T-helper 2 cell treated with Interferon-gamma antibody and Interleukin-4, amounts not matched to agents 100 ng/mL and 5 ng/mL, for 36 hours (primary cell): ENCODE results near the gene PIP5K1C. TPM values are rescaled to one million over a fixed set of nuclear protein-coding genes. Genes with fewer than 3 reads are reported as not detected.
"Not testable (repeated sequence)": the region's sequence is repeated elsewhere in the genome, so short reads cannot be mapped to it uniquely, and the experiment has no call there.

ENCODE experiments used
- intact Hi-C: fragments of 100-400 bp; cut with micrococcal nuclease; formaldehyde crosslinking; loops from one replicate; pipeline ENCODE4 v1.15.1; 2023
- total RNA-seq: library from RNA; stranded (reverse); gene quantifications from 2 replicates; pipeline ENCODE4 v1.2.3, GENCODE V29; 2022

Gene PIP5K1C
- total RNA-seq, 1 donor from 2014 or later = 15.6 TPM

GRCh38 chr19:3632098-3632497 lies 68.2 kb downstream of the PIP5K1C start:
- intact Hi-C loops = no loop called here

- intact Hi-C loops = no loop called here
These were observed 69.0 kb downstream of the PIP5K1C start for GRCh38 chr19:3631053-3631861.

GRCh38 chr19:3628766-3629165 lies 71.5 kb downstream of the PIP5K1C start:
- intact Hi-C loops = not testable (repeated sequence)

- intact Hi-C loops = loop anchor here (1.0 to 2.0 kb wide), 3 partner anchors 55 to 121 kb away; partner anchors contain the start of genes FZR1, HMG20B and MFSD12
These were observed 72.9 kb downstream of the PIP5K1C start for GRCh38 chr19:3627351-3627723.

GRCh38 chr19:3626473-3627350 lies 73.6 kb downstream of the PIP5K1C start, which contains the start of gene CACTIN:
Gene CACTIN, minus strand, starts transcription at chr19:3626790. Its CDS starts 28 bp downstream, at chr19:3626762.
- intact Hi-C loops = loop anchor here (1.0 to 2.0 kb wide), 3 partner anchors 54 to 120 kb away; partner anchors contain the start of genes FZR1, HMG20B and MFSD12

- intact Hi-C loops = loop anchor here (2.0 kb wide), 1 partner anchor 69 kb away; the partner anchor contains the start of gene MFSD12
These were observed 74.2 kb downstream of the PIP5K1C start for GRCh38 chr19:3625996-3626472.

DNA sequence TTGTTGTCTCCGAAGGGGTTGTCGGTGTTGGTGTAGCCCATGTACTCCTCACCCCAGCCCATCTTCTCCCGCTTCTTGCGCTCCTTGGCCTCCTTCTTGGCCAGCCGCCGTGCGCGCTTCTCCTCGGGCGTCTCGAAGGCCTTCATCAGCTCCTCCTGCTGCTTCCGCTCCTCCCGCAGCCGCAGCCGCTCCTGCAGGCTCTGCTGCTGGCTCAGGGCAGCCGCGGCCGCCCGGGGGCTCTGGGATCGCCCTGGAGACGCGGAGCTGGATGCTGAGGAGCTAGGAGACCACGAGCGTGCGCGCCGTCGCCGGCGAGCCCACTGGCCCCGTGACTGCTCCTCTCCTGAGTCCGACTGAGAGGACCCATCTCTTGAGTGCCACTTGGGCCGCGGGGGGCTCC lies 76.6 kb downstream of the PIP5K1C start:
- intact Hi-C loops = no loop called here

- intact Hi-C loops = no loop called here
These were observed 78.0 kb downstream of the PIP5K1C start for GRCh38 chr19:3622224-3622623.

DNA sequence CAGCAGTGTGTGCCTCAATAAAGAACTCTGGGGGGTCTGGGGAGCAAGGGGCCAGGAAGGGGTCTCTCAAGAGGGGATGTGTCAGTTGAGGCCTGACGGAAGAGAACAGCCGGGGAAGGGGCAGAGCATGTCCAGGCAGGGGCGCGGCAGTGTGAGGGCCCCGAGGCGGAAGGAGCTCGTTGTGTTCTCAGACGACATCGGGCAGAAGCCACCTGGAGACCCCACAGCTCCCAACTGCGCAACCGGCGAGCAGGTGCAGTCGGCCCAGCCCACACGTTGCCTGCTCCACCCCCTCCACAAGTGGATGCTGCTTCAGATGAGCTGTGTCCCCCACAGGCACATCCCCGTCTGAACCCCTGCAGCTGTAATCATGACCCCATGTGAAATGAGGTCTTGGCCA lies 78.6 kb downstream of the PIP5K1C start:
- intact Hi-C loops = no loop called here

DNA sequence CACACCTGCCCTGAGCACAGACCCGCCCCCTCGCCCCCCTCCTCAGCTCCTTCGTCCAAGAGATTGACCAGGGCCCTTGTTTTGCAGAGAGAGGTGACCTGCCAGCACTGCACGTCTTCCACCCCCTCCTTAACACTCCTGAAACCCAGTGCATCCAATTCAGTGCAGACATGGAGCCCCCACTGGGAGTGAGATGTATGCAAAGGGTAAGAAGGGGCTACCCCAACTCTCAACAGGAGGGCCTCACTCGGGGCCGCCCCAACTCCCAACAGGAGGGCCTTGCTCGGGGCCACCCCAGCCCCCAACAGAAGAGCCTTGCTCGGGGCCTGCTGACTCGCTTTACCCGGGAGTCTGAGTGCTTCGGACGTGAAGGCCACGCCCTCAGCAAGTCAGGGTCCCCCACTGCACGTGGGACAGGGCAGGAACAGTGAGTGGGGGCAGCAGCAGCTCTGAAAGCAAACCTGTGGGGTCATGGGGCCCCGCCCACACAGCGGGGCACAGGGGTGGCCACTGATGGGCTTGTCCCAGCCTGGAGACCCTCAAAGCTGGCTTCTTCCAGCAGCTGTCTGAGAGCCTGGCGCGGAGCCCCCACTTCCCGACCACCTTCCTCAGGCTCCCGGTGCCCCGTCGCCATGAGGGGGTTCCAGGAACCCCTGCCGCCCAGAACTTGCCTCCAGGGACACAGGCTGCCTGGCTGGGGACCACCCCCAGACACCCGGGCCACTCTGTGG lies 79.3 kb downstream of the PIP5K1C start:
- intact Hi-C loops = no loop called here

DNA sequence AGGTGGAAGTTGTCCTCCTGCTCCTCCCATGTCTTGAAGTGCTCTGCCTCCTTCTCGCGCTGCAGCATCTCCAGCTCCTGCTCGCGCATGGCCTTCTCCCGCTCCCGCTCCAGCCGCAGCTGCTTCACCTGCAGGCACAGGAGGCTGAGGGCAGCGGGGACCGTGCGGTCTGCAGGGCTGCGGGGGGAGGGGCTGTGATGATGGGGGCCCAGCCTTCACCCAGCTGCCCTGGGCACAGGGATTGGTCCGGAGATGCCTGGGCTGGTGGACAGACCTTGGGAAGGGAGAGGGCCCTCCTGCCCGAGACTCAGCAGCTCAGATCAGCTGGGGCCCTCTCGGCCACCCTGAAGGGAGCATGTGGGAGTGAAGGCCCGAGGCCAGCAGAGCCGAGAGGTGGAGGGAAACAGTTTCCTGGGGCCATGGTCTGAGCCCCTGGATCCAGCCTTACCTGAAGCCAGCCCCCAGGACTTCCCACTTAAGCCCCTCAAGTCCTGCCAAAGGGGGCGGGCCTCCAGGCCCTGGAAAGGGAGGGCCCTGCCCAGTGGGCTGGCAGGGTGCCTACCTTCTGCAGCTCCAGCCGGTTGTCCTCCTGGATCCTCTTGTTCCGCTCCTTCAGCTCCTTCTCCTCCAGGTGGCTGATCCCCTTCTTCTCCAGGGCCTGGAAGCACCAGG lies 80.0 kb downstream of the PIP5K1C start:
- intact Hi-C loops = no loop called here

- intact Hi-C loops = loop anchor here (5.0 kb wide), 1 partner anchor 292 kb away; no protein-coding TSS in a partner anchor
These were observed 80.6 kb downstream of the PIP5K1C start for GRCh38 chr19:3619631-3620012.

DNA sequence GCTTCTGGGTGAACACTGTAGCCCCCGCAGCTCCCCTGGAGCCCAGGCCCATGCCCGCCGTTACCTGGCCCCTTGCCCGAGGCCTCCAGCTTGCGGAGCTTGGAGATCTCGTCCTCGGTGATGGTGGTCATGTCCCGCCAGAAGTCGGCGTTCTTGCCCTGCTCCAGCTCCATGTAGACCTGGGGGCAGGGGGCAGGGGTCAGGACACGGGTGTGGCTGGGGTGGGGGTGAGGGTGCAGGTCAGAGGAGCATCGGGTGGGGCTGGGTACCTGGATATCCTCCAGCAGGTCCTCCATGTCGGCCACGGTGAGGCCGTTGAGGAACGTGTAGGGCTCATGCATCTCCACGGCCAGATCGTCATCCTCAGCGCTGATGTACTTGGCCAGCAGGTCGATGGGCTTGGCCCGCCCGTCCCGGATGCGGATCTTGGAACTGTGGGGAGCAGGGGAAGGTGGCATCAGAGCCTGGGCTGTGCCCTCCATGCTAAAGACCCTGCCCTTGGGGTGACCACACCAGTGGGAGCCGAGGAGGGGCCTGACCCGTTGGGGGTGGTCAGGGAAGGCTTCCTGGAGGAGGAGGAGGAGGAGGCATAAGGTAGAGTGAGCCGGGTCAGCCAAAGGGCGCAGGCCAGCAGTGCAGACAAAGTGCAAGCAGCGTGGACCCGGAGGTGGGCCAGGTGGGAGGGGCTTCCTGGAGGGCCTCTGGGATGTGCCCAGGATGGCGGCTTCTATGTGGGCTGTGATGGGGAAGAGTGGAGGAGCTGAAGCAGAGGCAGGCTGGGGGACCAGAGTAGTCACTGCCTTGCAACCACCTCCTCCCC lies 81.2 kb downstream of the PIP5K1C start:
- intact Hi-C loops = loop anchor here (5.0 kb wide), 1 partner anchor 292 kb away; no protein-coding TSS in a partner anchor

DNA sequence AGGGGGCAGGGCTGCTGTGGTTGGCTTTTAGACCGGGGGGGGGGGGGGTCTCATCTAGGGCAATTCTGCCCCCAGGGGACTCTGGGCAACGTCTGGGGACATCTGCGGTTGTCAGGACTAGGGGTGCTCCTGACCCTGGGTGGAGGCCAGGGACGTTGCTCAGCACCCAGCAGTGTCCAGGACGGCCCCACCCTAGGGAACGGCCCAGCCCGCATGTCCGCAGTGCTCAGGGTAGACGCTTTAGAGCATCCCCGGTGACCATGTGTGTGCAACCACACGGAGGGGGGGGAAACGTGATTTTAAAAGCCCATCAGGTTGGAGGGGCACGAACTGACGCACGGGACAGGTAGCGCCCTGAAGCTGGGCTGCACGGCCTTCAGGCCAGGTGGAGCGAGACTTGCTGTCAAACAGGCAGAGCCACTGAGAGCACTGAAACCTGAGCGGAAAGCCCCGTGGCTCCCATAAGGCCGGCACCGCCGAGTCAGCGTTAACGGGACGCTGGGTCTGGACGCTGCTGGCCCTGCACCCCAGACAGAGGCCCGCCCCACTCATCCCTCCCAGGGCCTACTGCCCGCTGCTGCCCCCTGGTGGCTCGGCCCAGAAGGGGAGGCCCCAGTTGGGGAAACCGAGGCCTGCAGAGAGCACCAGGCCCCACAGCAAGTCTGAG lies 82.0 kb downstream of the PIP5K1C start:
- intact Hi-C loops = loop anchor here (5.0 kb wide), 1 partner anchor 291 kb away; no protein-coding TSS in a partner anchor

DNA sequence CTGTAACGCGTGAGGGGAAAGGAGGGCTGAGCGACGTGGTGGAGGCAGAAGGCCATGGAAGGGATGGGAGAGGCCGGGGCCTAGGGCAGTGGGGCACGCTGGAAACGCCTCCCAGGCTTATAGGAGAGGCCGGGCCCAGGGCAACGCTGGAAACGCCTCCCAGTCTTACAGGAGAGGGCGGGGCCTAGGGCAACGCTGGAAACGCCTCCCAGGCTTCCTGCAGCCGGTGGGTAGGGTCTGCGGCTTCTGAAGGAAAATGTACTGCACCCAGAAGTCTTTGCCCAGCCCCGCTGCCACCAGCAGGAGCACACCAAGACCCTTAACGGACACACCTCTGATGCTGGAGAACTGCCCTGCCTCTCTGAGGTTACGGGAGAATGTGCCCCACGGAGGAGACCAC lies 82.8 kb downstream of the PIP5K1C start:
- intact Hi-C loops = loop anchor here (5.0 kb wide), 1 partner anchor 290 kb away; no protein-coding TSS in a partner anchor

DNA sequence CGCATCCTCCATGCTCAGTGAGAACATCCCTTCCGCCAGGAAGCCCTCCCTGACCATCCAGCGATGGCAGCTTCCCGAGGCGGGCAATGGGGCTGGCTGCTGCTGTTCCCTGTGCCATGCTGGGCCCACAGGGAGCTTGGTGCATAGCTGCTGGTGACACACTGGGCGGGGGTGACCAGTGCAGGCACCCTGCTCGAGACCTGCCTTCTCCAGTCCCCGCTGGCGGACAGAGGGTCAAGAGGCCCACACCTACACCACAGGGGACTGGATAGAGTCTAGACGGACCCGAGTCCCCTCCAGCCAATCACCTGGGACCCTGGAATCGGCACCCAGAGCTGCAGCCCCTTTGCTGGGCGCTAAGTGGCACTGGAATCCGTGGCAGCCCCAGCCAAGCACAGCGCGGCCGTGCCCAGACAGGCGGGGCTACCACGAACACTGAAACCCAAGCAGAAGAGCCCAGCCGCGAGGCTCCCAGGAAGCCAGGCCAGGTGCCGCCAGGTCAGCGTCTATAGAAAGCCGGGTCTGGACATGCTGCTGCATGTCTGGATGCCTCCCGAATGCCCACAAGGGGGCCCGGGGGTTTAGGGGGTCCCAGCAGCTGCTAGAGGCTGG lies 84.6 kb downstream of the PIP5K1C start:
- intact Hi-C loops = loop anchor here (5.0 kb wide), 1 partner anchor 288 kb away; no protein-coding TSS in a partner anchor

DNA sequence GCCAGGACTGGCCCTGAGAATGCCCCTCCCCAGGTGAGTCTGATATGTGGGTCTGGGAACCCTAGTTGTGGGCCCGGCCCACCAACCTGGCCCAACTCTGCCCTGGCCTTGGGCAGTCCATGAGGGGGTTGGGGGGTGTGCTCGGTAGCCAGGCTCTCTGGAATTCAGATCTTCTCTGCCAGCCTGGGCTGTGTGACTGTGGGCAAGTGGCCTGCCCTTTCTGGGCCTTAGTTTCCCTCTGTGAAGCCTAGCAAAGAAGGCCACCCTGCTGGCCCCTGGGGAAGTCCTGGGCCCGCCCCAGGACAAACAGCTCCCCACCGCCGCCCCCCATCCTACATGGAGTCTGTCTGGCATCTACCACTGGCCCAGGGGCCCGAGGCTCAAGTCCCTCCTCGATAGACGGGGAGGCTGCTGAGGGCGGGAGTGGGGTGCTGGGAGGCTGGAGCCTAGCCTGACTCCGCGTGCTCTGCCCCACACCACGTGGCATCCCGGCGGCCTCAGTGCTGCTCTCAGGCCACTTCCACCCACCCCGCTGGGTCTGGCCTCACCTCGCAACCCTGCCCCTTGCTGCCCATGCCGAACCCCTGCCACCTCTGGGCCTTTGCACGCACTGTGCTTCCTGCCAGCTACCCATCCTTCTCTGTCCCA lies 85.3 kb downstream of the PIP5K1C start:
- intact Hi-C loops = loop anchor here (5.0 kb wide), 1 partner anchor 288 kb away; no protein-coding TSS in a partner anchor
